Fibroblast of lung (primary cell): ENCODE measurements around the gene NFIL3.

Source experiments
- EZH2 ChIP-seq: IDR thresholded peaks from 2 replicates; pipeline ENCODE4 v1.5.1; 2012; ENCODE audit warnings: low read length, control low read depth, mild to moderate bottlenecking; ENCODE audit errors: missing control alignments
- TF ChIP-seq, protein P1 (sequence below), 2 donors: IDR thresholded peaks in 1 of 2; conservative IDR thresholded peaks in 1 of 2; 1 replicate in 1 of 2; 2 replicates in 1 of 2; pipeline ENCODE4 v1.5.1; 2011 to 2012; ENCODE audit warnings: low read length in 2 of 2, control low read depth in 1 of 2, inconsistent platforms in 1 of 2, low read depth in 1 of 2, mild to moderate bottlenecking in 1 of 2

DNA sequence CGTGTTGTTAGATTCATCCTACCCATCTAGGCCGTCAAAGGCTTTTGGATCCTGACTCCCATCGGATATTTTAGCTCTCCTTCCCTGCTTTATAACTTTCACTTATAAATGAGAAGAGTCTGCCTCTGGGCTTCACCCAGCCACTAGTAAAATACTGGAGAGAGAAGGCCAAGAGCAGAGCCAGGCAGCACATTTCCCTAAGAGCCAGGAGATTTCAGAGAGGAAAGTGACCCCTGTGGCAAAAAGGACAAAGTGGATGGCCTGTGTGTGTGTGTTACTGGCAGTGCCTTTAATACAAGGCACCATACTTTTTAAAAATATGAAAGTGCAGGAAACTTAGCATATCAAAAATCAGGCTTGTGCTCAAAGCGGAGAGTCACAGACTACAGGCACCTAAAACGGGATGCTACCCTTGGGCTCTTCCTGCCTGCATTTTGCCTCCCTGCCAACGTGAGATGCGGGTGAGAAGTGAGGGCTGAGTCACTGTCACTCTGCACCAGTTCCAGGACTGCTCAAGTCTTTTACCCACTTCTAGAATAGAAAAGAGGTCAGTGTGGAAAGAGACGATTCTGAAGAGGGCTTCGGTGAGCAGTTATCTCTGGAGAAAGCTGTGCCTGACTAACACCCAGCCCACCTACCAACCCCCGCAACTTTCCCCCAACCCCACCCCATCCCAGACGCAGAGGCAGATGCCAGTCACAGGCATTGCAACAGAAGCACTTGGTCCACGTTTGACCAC, 15.9 kb downstream of the NFIL3 start:
- TF ChIP-seq, protein P1, sequence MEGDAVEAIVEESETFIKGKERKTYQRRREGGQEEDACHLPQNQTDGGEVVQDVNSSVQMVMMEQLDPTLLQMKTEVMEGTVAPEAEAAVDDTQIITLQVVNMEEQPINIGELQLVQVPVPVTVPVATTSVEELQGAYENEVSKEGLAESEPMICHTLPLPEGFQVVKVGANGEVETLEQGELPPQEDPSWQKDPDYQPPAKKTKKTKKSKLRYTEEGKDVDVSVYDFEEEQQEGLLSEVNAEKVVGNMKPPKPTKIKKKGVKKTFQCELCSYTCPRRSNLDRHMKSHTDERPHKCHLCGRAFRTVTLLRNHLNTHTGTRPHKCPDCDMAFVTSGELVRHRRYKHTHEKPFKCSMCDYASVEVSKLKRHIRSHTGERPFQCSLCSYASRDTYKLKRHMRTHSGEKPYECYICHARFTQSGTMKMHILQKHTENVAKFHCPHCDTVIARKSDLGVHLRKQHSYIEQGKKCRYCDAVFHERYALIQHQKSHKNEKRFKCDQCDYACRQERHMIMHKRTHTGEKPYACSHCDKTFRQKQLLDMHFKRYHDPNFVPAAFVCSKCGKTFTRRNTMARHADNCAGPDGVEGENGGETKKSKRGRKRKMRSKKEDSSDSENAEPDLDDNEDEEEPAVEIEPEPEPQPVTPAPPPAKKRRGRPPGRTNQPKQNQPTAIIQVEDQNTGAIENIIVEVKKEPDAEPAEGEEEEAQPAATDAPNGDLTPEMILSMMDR (conservative IDR thresholded peaks at IDR 0.05 in 1 of 2, IDR thresholded peaks at IDR 0.05 in 1 of 2; ENCODE audit: low read depth in 1 of 2, low read length in 2 of 2) = no peak
- no peak for TF ChIP-seq EZH2
